ENCODE data around the gene ADAMTS9.

DNA sequence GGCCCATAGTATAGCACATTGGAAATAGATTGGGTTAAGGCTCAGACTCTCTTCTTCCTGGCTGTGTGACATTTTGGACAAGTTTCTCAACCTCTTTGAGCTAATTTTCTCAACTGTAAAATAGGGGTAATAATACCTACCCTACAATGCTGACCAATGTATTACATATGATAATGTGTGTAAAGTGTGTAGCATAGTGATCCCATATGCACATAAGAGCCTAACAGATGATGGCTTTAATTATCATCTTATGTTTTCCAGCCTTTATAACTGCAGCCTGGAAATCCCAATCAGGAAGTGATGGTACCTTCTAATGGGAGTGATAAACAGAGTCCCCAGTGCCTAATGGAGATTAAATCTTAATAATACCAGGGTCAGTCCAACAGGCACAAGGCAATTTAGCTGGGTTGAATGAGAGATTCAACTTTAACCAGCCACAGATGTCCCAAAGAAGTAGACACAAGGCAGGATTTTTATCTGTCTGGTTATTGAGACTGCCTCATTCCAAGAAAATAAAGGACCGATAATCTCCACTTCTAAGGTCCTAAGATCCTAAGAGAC lies 12.0 kb downstream of the ADAMTS9 start:
- peak; percentile 95 for TF ChIP-seq GATA2 (IDR thresholded peaks at IDR 0.05; ENCODE audit: low read depth, low read length)
- peak; percentile 96 for TF ChIP-seq GATA3 (IDR thresholded peaks at IDR 0.05; ENCODE audit: low read depth, low read length)

Data from SH-SY5Y (cell line).